ENCODE results near the gene AMELY.

DNA sequence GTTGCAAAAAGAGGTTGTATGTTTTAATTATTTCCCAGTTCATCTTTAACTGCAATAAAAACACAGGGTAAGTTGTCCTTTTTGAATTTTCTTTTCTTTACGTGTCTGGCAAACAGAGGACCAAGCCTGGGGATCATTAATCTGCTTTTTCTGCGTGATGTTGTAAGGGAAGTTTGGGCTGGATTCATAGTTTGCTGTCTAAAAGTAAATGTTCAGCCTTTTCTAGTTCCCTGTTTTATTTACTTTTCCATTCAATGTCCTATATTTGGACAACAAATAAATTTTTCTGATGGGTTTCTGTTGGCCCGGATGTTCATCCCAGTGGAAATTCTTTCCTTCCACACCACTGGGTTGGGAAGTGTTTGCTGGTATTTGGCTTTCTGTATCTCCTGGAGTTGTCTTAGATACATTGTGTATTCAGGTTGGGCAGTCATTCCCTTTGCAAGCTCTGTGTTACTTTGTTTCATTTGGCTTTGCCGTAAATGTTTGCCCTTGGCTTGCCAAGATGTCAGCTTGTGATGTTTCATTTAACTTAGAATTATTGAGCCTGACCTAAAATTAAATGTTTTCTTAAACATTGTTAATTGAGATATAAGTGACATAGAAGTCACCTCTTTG lies 20.3 kb upstream of the AMELY start:
- no peak for TF ChIP-seq CTCF (IDR thresholded peaks at IDR 0.05; ENCODE audit: insufficient read depth, low read depth, low read length)
- TF ChIP-seq EZH2 (IDR thresholded peaks at IDR 0.05; ENCODE audit: insufficient read depth, low read length) = no peak

All from astrocyte (in vitro differentiated cells and primary cell).